Stomach (tissue), 9 donors: ENCODE measurements around the gene LHFPL6. TPM values are rescaled to one million over a fixed set of nuclear protein-coding genes. Genes with fewer than 3 reads are reported as not detected.

Experiments
- DNase-seq, 2 donors: peaks; one replicate each; pipeline versions ENCODE4 v3.0.0 to v3.0.0-alpha.2; 2013 to 2019
- H3K27ac ChIP-seq, 5 donors: fragments of 200-600 bp in 4 of 5; sonication (generic) in 4 of 5; one replicate each; pipeline ENCODE4 v1.5.1; 2013 to 2019; ENCODE audit warnings: mild to moderate bottlenecking in 1 of 5, moderate library complexity in 1 of 5
- H3K27me3 ChIP-seq, 3 donors: fragments of 200-600 bp; sonication (generic); one replicate each; pipeline ENCODE4 v1.5.1; 2017 to 2019; ENCODE audit warnings: mixed run types in 1 of 3
- H3K36me3 ChIP-seq, 4 donors: fragments of 200-600 bp; sonication (generic); 1 replicate in 3 of 4; 2 replicates in 1 of 4; pipeline ENCODE4 v1.5.1; 2016 to 2019
- H3K4me1 ChIP-seq, 4 donors: fragments of 200-600 bp; sonication (generic); one replicate each; pipeline ENCODE4 v1.5.1; 2016 to 2019
- H3K4me3 ChIP-seq, 4 donors: fragments of 200-600 bp; sonication (generic) in 3 of 4; one replicate each; pipeline ENCODE4 v1.5.1; 2016 to 2019; ENCODE audit warnings: mild to moderate bottlenecking in 1 of 4
- H3K9me3 ChIP-seq, 4 donors: fragments of 200-600 bp; sonication (generic); one replicate each; pipeline ENCODE4 v1.5.1; 2016 to 2019
- CTCF ChIP-seq, 7 experiments: fragments of 450-650 bp in 4 of 7; fragments of 200-600 bp in 3 of 7; sonication (generic) in 3 of 7; IDR thresholded peaks; one replicate each; pipeline ENCODE4 v1.5.1; 2016 to 2019; ENCODE audit warnings: antibody characterized with exemption in 7 of 7, control low read depth in 2 of 7, mild to moderate bottlenecking in 1 of 7
- EP300 ChIP-seq: sonication (generic); formaldehyde crosslinking; IDR thresholded peaks from one replicate; pipeline ENCODE4 v1.6.1; 2017; ENCODE audit warnings: antibody characterized with exemption
- POLR2A ChIP-seq, 4 donors: fragments of 450-650 bp; IDR thresholded peaks; one replicate each; pipeline ENCODE4 v1.6.1; 2016; ENCODE audit warnings: antibody characterized with exemption in 4 of 4, control low read depth in 2 of 4, mild to moderate bottlenecking in 1 of 4, moderate library complexity in 1 of 4
- POLR2AphosphoS5 ChIP-seq, 3 donors: sonication (generic); formaldehyde crosslinking; IDR thresholded peaks; one replicate each; pipeline ENCODE4 v1.6.1; 2016; ENCODE audit warnings: antibody characterized with exemption in 3 of 3
- WGBS, 5 donors: extraction: QIAGEN DNeasy Blood & Tissue Kit in 3 of 5; methylation state at CpG; one replicate each; pipeline versions ENCODE4 v1.1.5 to v1.1.7; 2013 to 2018; 5-methylcytosine and 5-hydroxymethylcytosine counted together
- intact Hi-C: fragments of 100-400 bp; cut with DNase I; formaldehyde crosslinking; loops from one replicate; pipeline ENCODE4 v1.15.1; 2023; ENCODE audit warnings: low total_unique reads
- polyA plus RNA-seq, 3 donors: library from polyadenylated mRNA; stranded (reverse); fragments of 200-250 nt; gene quantifications; one replicate each; pipeline ENCODE4 v1.2.3, GENCODE V29; 2013
- total RNA-seq, 5 donors: library from RNA; depleted of rRNA; stranded (reverse); fragments of >200 nt; gene quantifications; one replicate each; pipeline versions ENCODE4 v1.1.0 to v1.2.3, GENCODE V29; 2014 to 2016
- donor health status: healthy with polysubstance abuse.
- donor health status: Bipolar disorder and iron deficiency.
- donor health status: healthy.

The LHFPL6 gene
- total and polyA plus RNA-seq, 8 donors = 4.7 to 53.6 (median 10.9) TPM

GRCh38 chr13:39559847-39560246, 43.1 kb downstream of the LHFPL6 start:
- TF ChIP-seq CTCF (IDR thresholded peaks at IDR 0.05) (no peak), POLR2AphosphoS5 (IDR thresholded peaks at IDR 0.05) (no peak), POLR2A (IDR thresholded peaks at IDR 0.05) (no peak), EP300 (no peak)
- no peak for DNase-seq
- Histone ChIP-seq H3K4me3 (no peak overlapping the region), H3K9me3 (no peaks in the 10 kb centered on the region), H3K36me3 (no peaks in the 10 kb centered on the region), H3K27ac (no peak overlapping the region), H3K4me1 (peaks cover 0 to 4% (median 2%) of the 10 kb centered on the region in 4 donors), H3K27me3 (no peaks in the 10 kb centered on the region)
- intact Hi-C loops = no loop called here
- WGBS, 5 donors = 79 to 89% (median 86%) methylated on average over 3 of the region's 3 CpGs

DNA sequence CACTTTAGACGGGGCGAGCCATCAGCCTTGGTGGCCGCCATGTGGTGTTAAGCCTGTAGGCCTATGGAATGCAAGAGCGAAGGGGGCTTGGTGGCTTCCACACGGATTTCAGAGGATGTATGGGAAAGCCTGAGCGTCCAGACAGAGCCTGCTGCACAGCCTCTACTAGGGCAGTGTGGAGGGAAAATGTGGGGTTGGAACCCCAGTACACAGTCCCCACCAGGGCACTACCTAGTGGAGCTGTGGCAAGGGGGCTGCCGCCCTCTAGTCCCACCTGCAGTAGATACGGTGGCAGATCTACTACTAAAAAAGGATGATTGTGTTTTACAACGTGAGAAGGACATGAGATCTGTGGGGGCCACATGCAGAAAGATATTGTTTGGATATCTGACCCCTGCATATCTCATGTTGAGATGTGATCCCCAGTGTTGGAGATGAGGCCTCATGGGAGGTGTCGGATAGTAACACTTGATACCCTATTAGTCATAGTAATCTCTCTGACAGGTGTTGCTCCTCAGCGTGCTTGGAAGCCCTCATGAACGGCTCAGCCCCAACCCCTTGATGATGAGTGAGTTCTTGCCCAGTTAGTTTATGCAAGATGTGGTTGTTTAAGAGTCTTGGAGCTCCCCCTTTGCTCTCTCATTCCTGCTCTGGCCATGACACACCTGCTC, 45.6 kb downstream of the LHFPL6 start:
- no peak overlapping the region for H3K27ac ChIP-seq
- H3K9me3 ChIP-seq = no peaks in the 10 kb centered on the region
- TF ChIP-seq EP300 (no peak), POLR2A (IDR thresholded peaks at IDR 0.05) (no peak), POLR2AphosphoS5 (IDR thresholded peaks at IDR 0.05) (no peak), CTCF (IDR thresholded peaks at IDR 0.05) (no peak)
- intact Hi-C loops = no loop called here
- no peaks in the 10 kb centered on the region for H3K27me3 ChIP-seq
- H3K4me1 ChIP-seq = no peaks in the 10 kb centered on the region
- DNase-seq = no peak
- WGBS, 5 donors = 84 to 93% (median 89%) methylated on average over 11 to 12 of the region's 12 CpGs
- no peak overlapping the region for H3K4me3 ChIP-seq
- H3K36me3 ChIP-seq = no peaks in the 10 kb centered on the region

- TF ChIP-seq POLR2A (IDR thresholded peaks at IDR 0.05) = no peak
- no peak for TF ChIP-seq POLR2AphosphoS5 (IDR thresholded peaks at IDR 0.05)
- no peak for TF ChIP-seq CTCF (IDR thresholded peaks at IDR 0.05)
- no peak for TF ChIP-seq EP300
- no peaks in the 10 kb centered on the region for H3K36me3 ChIP-seq
- no peaks in the 10 kb centered on the region for H3K4me1 ChIP-seq
- H3K27me3 ChIP-seq = no peaks in the 10 kb centered on the region
- no peak for DNase-seq
- no peaks in the 10 kb centered on the region for H3K9me3 ChIP-seq
- intact Hi-C loops = no loop called here
- H3K4me3 ChIP-seq = no peak overlapping the region
- no peak overlapping the region for H3K27ac ChIP-seq
- WGBS, 5 donors = 52 to 86% (median 57%) methylated on average over 1 of the region's 1 CpG
These were observed 46.1 kb downstream of the LHFPL6 start for GRCh38 chr13:39556866-39557265.

DNA sequence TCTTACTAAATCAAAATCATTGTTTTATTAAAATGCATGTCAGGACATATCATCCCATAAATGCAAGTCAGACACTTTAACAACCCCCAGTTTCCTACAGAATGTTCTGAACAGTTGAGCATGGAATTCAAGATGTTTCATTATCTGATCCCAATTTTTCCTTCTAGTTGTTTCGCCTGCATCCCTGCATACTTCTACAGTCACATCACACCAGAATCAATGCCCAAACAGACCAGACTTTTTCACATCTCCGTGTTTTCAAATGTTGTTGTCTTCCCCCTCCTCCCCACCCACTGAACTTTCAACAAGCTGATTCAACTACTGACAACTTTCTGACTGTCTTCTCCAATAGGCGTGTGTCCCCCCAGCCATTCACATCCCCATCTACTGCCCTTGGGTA, 48.6 kb downstream of the LHFPL6 start:
- Histone ChIP-seq H3K36me3 (no peaks in the 10 kb centered on the region), H3K9me3 (no peaks in the 10 kb centered on the region), H3K27ac (no peak overlapping the region), H3K27me3 (no peaks in the 10 kb centered on the region), H3K4me3 (no peak overlapping the region), H3K4me1 (no peaks in the 10 kb centered on the region)
- no peak for DNase-seq
- TF ChIP-seq POLR2A (IDR thresholded peaks at IDR 0.05) (no peak), CTCF (IDR thresholded peaks at IDR 0.05) (no peak), POLR2AphosphoS5 (IDR thresholded peaks at IDR 0.05) (no peak), EP300 (no peak)
- intact Hi-C loops = no loop called here
- WGBS, 5 donors = 83 to 92% (median 88%) methylated on average over 3 of the region's 3 CpGs
